Brain microvascular endothelial cell (primary cell): ENCODE measurements around the gene PSMC4.
"Not testable (repeated sequence)": the region's sequence is repeated elsewhere in the genome, so short reads cannot be mapped to it uniquely, and the experiment has no call there.

Experiments
- DNase-seq: peaks from one replicate; pipeline ENCODE4 v3.0.0-alpha.2; 2020
- H3K27ac ChIP-seq: fragments of 250-450 bp; sonication (Bioruptor Pico); 2 replicates; pipeline ENCODE4 v1.5.1; 2020; ENCODE audit warnings: mild to moderate bottlenecking, moderate library complexity
- H3K27me3 ChIP-seq: fragments of 250-450 bp; sonication (Bioruptor Pico); replicated peaks from 2 replicates; pipeline ENCODE4 v1.5.1; 2020; ENCODE audit warnings: mild to moderate bottlenecking
- H3K36me3 ChIP-seq: fragments of 250-450 bp; sonication (Bioruptor Pico); replicated peaks from 2 replicates; pipeline ENCODE4 v1.5.1; 2020; ENCODE audit warnings: mild to moderate bottlenecking
- H3K4me3 ChIP-seq: 2 replicates; pipeline ENCODE4 v1.5.1; 2011; ENCODE audit warnings: low read depth, mild to moderate bottlenecking, control low read depth, low read length, moderate library complexity
- CTCF ChIP-seq: IDR thresholded peaks from 2 replicates; pipeline ENCODE4 v1.5.1; 2011; ENCODE audit warnings: low read depth, mild to moderate bottlenecking, moderate library complexity, low read length, control low read depth, inconsistent platforms; ENCODE audit errors: missing control alignments
- in situ Hi-C: cut with HindIII; loops from 2 replicates; pipeline ENCODE4 v1.10.0; 2017; ENCODE audit warnings: low sequenced_read_pairs, low pct_ligation_motif_present

PSMC4 gene

GRCh38 chr19:39946532-39946931, 24.4 kb upstream of the PSMC4 start:
- H3K36me3 ChIP-seq = no peaks in the 10 kb centered on the region
- no peak overlapping the region for H3K27ac ChIP-seq
- no peak overlapping the region for H3K4me3 ChIP-seq
- in situ Hi-C loops = no loop called here
- no peak for TF ChIP-seq CTCF
- no peaks in the 10 kb centered on the region for H3K27me3 ChIP-seq
- no peak for DNase-seq

- Histone ChIP-seq H3K4me3 (no peak overlapping the region), H3K27ac (no peak overlapping the region), H3K36me3 (no peaks in the 10 kb centered on the region), H3K27me3 (no peaks in the 10 kb centered on the region)
- no peak for DNase-seq
- in situ Hi-C loops = no loop called here
- no peak for TF ChIP-seq CTCF
These were observed 21.8 kb upstream of the PSMC4 start for GRCh38 chr19:39949026-39949747.

DNA sequence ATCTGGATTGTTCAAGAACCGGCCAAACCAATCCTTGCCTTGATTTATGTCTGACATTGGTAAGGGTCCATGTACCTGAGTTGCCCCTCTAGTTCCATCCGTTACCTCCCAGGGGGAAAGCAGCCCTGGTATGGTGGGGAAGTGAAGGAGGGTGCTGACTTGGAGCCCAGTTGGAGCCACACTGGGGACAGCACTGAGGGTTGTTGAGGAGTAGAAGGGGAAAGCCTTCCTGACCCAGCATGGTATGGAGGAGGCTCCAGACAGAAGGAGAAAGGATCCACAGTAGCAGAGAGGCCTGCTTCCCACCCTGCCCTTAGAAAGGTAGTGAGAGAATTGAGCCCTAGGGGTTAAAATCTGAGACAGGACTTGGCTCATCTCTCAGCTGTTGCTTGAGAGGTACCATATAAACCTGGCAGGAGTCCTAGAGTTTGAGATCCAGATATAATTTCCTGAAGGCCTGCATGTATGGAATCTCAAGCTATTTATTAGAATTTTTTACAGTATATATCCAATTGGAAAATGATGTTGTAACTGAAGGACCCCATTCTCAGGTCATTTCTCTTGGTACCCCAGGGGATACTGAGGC, 19.8 kb upstream of the PSMC4 start:
- in situ Hi-C loops = no loop called here
- no peak overlapping the region for H3K27ac ChIP-seq
- H3K4me3 ChIP-seq = no peak overlapping the region
- H3K27me3 ChIP-seq = no peaks in the 10 kb centered on the region
- H3K36me3 ChIP-seq = no peaks in the 10 kb centered on the region
- no peak for TF ChIP-seq CTCF
- no peak for DNase-seq

DNA sequence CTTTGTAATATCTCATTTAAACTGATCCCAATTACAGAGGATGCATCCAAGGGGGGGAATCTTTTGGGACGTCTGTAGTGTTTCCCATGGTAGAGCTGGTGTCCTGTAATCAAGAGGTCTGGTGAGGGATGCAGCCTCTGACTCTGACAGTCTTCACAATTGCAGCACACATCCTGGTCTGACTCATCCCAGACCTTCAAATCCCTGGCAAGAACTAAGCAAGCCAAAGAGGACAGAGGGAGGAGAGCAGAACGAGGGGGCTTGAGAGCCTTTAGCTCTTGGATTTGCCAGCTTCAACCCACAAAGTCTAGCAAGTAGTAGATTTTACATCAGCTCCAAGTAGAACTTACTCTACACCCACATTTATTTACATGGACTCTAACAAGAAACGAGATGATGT, 19.3 kb upstream of the PSMC4 start:
- Histone ChIP-seq H3K4me3 (no peak overlapping the region), H3K27ac (no peak overlapping the region), H3K36me3 (no peaks in the 10 kb centered on the region), H3K27me3 (no peaks in the 10 kb centered on the region)
- DNase-seq = peak; percentile 69
- in situ Hi-C loops = no loop called here
- no peak for TF ChIP-seq CTCF

GRCh38 chr19:39953915-39954314, 17.1 kb upstream of the PSMC4 start:
- in situ Hi-C loops = no loop called here
- H3K4me3 ChIP-seq = no peak overlapping the region

DNA sequence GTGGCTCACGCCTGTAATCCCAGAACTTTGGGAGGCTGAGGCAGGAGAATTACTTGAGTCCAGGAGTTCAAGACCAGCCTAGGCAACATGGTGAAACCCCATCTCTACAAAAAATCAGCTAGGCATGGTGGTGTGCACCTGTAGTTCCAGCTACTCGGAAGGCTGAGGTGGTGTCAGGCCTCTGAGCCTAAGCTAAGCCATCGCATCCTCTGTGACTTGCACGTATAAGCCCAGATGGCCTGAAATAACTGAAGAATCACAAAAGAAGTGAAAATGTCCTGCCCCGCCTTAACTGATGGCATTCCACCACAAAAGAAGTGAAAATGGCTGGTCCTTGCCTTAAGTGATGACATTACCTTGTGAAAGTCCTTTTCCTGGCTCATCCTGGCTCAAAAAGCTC, 13.1 kb upstream of the PSMC4 start:
- DNase-seq, H3K27me3 ChIP-seq, H3K27ac ChIP-seq, H3K36me3 ChIP-seq, H3K4me3 ChIP-seq, in situ Hi-C loops: not testable (repeated sequence)

More at GRCh38 chr19:39953915-39954314, 17.1 kb upstream of the PSMC4 start:
- Histone ChIP-seq H3K27me3 (no peaks in the 10 kb centered on the region), H3K36me3 (no peaks in the 10 kb centered on the region), H3K27ac (no peak overlapping the region)
- no peak for TF ChIP-seq CTCF
- DNase-seq = no peak

DNA sequence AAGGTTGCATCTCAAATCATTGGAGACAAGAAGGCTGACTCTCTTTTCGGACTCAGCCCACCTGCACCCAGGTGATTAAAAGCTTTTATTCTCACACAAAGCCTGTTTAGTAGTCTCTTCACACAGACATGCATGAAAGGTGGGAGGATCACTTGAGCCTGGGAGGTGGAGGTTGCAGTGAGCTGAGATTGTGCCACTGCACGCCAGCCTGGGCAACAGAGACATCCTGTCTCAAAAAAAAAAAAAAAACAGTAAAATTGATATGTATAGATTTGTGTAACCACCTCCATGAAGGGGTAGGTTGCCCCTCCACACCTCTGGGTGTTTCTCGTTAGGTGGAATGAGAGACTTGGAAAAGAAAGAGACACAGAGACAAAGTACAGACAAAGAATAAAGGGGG, 12.0 kb upstream of the PSMC4 start:
- DNase-seq, in situ Hi-C loops, H3K27ac ChIP-seq, H3K27me3 ChIP-seq, H3K4me3 ChIP-seq, H3K36me3 ChIP-seq: not testable (repeated sequence)

GRCh38 chr19:39959407-39959806, 11.6 kb upstream of the PSMC4 start:
- H3K27ac ChIP-seq, DNase-seq, H3K4me3 ChIP-seq, H3K27me3 ChIP-seq, H3K36me3 ChIP-seq, in situ Hi-C loops: not testable (repeated sequence)
